ENCODE measurements around the gene ZNF341. TPM values are rescaled to one million over a fixed set of nuclear protein-coding genes. Genes with fewer than 3 reads are reported as not detected.
"Not testable (repeated sequence)": the region's sequence is repeated elsewhere in the genome, so short reads cannot be mapped to it uniquely, and the experiment has no call there.

The ZNF341 gene
- total and polyA plus RNA-seq, 4 donors: 0.50 to 4.1 (median 2.6) TPM

DNA sequence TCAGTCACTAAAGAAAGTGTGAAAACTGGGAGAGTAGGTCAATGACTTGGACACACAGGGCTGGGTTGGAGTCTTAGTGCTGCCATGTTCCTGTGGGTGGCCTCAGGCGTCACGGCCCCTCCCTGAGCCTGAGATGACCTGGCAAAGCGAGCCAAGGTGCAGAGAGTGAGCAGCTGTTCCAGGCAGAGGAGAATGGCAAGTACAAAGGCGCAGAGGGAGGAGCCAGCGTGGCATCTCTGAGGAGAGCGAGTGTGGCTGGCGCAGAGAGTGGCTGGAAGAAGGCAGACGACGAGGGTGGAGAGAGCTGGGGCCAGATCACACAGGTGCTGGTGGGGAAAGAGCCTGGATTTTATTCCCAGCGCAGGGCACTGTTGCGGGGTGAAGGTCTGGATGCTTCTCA is 58.8 kb downstream of the ZNF341 start:
- Histone ChIP-seq H3K36me3 (ENCODE audit: control insufficient read depth in 1 of 2, insufficient read depth in 2 of 2, low read length in 1 of 2) (no peaks in the 10 kb centered on the region), H3K9me3 (ENCODE audit: control insufficient read depth, low read length) (no peaks in the 10 kb centered on the region), H3K4me1 (ENCODE audit: control insufficient read depth in 1 of 2, insufficient read depth in 2 of 2, low read length in 2 of 2) (no peaks in the 10 kb centered on the region), H3K27me3 (ENCODE audit: control insufficient read depth in 1 of 2, insufficient read depth in 2 of 2, low read length in 1 of 2) (no peaks in the 10 kb centered on the region), H3K4me3 (ENCODE audit: low read length in 2 of 2) (no peak overlapping the region), H3K27ac (ENCODE audit: low read depth in 1 of 2, low read length in 2 of 2) (no peak overlapping the region)
- 91 to 97% methylated on average over 11 of the region's 11 CpGs for WGBS, 2 donors
- intact Hi-C loops (cut with DNase I): no loop called here
- ATAC-seq (ENCODE audit: low FRiP score): no peak
- no peak for DNase-seq

DNA sequence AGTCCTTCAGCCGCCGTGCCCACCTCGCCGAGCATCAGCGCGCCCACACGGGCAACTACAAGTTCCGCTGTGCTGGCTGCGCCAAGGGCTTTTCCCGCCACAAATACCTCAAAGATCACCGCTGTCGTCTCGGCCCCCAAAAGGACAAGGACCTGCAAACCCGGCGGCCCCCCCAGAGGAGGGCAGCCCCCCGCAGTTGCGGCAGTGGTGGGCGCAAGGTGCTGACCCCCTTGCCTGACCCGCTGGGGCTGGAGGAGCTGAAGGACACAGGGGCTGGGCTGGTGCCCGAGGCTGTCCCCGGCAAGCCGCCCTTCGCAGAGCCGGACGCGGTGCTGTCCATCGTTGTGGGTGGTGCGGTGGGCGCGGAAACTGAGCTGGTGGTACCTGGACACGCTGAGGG is 59.2 kb downstream of the ZNF341 start:
- DNase-seq (no peak), ATAC-seq (ENCODE audit: low FRiP score) (no peak)
- H3K9me3 ChIP-seq (ENCODE audit: control insufficient read depth, low read length): no peaks in the 10 kb centered on the region
- intact Hi-C loops (cut with DNase I): no loop called here
- H3K4me3 ChIP-seq (ENCODE audit: low read length in 2 of 2): no peak overlapping the region
- no peaks in the 10 kb centered on the region for H3K27me3 ChIP-seq (ENCODE audit: control insufficient read depth in 1 of 2, insufficient read depth in 2 of 2, low read length in 1 of 2)
- H3K36me3 ChIP-seq (ENCODE audit: control insufficient read depth in 1 of 2, insufficient read depth in 2 of 2, low read length in 1 of 2): no peaks in the 10 kb centered on the region
- no peak overlapping the region for H3K27ac ChIP-seq (ENCODE audit: low read depth in 1 of 2, low read length in 2 of 2)
- 96% methylated on average over 31 of the region's 31 CpGs for WGBS, 2 donors
- H3K4me1 ChIP-seq (ENCODE audit: control insufficient read depth in 1 of 2, insufficient read depth in 2 of 2, low read length in 2 of 2): no peaks in the 10 kb centered on the region

DNA sequence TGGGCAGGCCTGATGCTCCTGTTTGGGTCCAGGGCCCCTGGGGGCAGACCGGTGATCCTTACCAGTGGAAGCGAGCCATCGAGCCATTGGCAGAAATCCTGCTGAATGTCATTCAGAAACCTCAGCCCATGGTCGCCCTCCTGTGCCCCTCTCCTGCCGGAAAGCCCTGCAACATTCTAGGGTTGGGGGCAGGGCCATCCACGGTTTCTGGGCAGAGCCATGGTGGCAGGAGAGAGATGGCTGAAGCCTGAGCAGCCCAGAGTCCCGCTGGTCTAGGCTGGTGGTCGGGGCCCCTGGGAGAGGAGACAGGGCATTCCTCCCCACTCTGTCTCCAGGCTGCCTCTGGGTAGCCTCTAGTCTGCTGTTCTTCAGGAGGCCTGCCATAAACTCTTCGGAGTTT is 59.7 kb downstream of the ZNF341 start:
- Histone ChIP-seq H3K36me3 (ENCODE audit: control insufficient read depth in 1 of 2, insufficient read depth in 2 of 2, low read length in 1 of 2) (no peaks in the 10 kb centered on the region), H3K9me3 (ENCODE audit: control insufficient read depth, low read length) (no peaks in the 10 kb centered on the region), H3K27ac (ENCODE audit: low read depth in 1 of 2, low read length in 2 of 2) (no peak overlapping the region), H3K27me3 (ENCODE audit: control insufficient read depth in 1 of 2, insufficient read depth in 2 of 2, low read length in 1 of 2) (no peaks in the 10 kb centered on the region), H3K4me3 (ENCODE audit: low read length in 2 of 2) (no peak overlapping the region), H3K4me1 (ENCODE audit: control insufficient read depth in 1 of 2, insufficient read depth in 2 of 2, low read length in 2 of 2) (no peaks in the 10 kb centered on the region)
- DNase-seq (no peak), ATAC-seq (ENCODE audit: low FRiP score) (no peak)
- WGBS, 2 donors: 75 to 82% methylated on average over 9 of the region's 9 CpGs
- intact Hi-C loops (cut with DNase I): no loop called here

DNA sequence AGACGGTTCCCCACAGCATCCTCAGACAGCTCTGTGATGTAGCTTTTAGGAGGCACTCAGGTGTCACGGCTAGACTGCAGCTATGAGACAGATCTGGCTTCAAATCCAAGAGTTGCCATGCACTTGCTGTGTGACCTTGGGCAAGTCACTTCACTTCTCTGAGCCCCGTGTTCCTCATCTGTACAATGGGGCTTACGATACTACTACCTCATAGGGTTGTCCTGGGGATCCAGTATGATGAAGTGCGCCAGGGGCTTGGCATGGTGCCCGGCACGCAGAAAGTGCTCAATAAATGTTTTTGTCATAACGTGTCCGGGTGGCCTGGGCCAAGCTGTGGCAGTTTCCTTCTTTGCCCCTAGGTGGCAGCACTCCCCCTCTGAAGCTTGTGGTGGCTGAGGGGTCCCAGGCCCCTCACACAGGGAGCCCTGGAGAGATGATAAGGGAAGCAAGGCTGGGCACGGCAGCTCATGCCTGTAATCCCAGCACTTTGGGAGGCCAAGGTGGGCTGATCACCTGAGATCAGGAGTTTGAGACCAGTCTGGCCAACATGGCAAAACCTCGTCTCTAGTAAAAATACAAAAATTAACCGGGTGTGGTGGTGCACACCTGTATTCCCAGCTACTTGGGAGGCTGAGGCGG is 60.3 kb downstream of the ZNF341 start:
- Histone ChIP-seq H3K4me3 (ENCODE audit: low read length in 2 of 2) (no peak overlapping the region), H3K9me3 (ENCODE audit: control insufficient read depth, low read length) (no peaks in the 10 kb centered on the region), H3K4me1 (ENCODE audit: control insufficient read depth in 1 of 2, insufficient read depth in 2 of 2, low read length in 2 of 2) (no peaks in the 10 kb centered on the region), H3K36me3 (ENCODE audit: control insufficient read depth in 1 of 2, insufficient read depth in 2 of 2, low read length in 1 of 2) (no peaks in the 10 kb centered on the region), H3K27me3 (ENCODE audit: control insufficient read depth in 1 of 2, insufficient read depth in 2 of 2, low read length in 1 of 2) (no peaks in the 10 kb centered on the region), H3K27ac (ENCODE audit: low read depth in 1 of 2, low read length in 2 of 2) (no peak overlapping the region)
- 69 to 71% methylated on average over 13 of the region's 13 CpGs for WGBS, 2 donors
- ATAC-seq (ENCODE audit: low FRiP score): no peak
- peak in 1 of 2 donors; percentile 84 for DNase-seq
- intact Hi-C loops (cut with DNase I): no loop called here

DNA sequence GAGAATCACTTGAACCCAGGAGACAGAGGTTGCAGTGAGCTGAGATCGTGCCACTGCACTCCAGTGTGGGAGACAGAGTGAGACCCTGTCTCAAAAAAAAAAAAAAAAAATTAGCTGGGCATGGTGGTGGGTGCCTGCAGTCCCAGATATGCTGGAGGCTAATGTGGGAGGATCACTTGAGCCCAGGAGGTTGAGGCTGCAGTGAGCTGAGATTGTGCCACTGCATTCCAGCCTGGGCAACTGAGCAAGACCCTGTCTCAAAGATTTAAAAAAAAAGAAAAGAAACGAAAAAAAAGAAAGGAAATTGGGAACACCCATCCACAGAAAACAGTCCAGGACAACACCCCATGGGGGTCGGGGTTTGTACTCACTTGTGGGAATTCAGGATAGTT is 60.8 kb downstream of the ZNF341 start:
- intact Hi-C loops (cut with DNase I); H3K27me3 ChIP-seq (ENCODE audit: control insufficient read depth in 1 of 2, insufficient read depth in 2 of 2, low read length in 1 of 2); H3K4me3 ChIP-seq (ENCODE audit: low read length in 2 of 2); H3K36me3 ChIP-seq (ENCODE audit: control insufficient read depth in 1 of 2, insufficient read depth in 2 of 2, low read length in 1 of 2); H3K27ac ChIP-seq (ENCODE audit: low read depth in 1 of 2, low read length in 2 of 2); DNase-seq; H3K4me1 ChIP-seq (ENCODE audit: control insufficient read depth in 1 of 2, insufficient read depth in 2 of 2, low read length in 2 of 2); ATAC-seq (ENCODE audit: low FRiP score); H3K9me3 ChIP-seq (ENCODE audit: control insufficient read depth, low read length): not testable (repeated sequence)
- WGBS, 2 donors: 63 to 72% methylated on average over 3 of the region's 3 CpGs

DNA sequence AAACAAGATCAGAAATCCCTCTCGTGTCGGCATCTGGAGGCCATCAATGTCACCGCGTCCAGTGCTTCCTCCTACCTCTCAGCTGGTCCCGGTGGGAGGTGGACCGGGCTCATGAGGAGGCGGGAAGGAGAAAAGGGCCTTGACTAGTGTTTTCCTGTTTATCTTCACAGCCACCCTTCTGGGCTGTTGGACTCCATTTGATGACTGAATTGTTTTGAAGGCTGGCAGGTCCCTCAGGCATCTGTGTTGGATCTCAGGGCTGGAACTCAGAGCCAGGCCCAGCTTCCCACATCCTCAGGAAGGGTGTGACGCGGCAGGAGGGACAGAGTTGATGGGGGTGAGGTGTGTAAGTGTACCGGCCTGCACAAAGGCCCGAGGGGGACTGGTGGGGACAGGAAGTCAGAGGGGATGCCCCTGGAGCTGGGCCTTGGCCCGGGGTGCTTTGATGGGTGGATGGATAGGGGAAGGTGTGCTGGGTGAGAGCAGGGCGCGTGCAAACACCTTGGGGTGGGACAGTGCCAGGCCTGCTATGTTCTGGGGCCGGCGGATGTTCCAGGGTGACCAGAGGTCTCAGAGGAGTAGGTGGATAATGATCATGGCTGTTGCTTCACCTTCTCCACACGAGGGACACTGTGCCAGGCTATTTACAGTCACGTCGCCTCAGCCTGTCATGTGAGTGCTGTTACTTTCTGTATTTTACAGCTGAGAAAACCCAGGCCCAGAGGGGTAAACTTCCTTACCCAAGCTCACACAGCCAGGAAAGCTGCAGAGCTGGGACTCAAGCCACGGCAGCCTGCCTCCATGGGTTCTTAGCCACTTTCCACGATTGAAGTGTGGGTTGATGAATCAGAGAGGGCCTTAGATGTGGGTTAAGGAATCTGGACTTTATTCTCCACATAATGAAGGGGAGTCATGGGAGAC is 61.5 kb downstream of the ZNF341 start:
- H3K27ac ChIP-seq (ENCODE audit: low read depth in 1 of 2, low read length in 2 of 2): no peak overlapping the region

DNA sequence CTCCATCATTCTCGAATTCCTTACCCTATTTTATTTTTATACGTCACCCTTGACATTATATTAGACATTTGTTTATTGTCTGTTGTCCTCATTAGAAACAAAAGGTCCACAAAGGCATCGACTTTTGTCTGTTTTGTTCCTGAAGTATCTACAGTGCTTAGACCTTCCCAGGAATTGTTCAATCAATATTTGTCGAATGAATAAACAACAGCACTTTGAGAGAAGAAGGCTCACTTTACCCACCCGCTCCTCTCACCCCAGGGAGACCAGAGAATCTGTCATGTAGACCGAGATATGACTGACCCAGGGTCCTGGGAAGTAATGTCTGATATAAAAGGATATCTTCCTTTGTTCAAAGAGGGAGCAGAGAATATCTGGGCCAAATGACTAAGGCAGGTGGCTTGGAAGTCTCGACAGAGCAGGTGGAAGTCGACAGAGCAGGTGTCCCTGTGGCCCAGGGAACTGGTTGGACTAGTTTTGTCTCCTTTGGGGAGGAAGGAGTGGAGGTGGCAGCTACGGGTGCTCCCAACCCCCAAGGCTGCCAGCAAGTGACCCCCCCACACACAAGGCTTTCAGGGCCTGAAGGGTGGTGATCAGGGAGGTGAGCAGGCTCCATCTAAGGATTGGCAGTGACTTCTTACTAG is 64.6 kb downstream of the ZNF341 start:
- DNase-seq: no peak
- Histone ChIP-seq H3K4me1 (ENCODE audit: control insufficient read depth in 1 of 2, insufficient read depth in 2 of 2, low read length in 2 of 2) (no peaks in the 10 kb centered on the region), H3K9me3 (ENCODE audit: control insufficient read depth, low read length) (no peaks in the 10 kb centered on the region), H3K27me3 (ENCODE audit: control insufficient read depth in 1 of 2, insufficient read depth in 2 of 2, low read length in 1 of 2) (no peaks in the 10 kb centered on the region), H3K27ac (ENCODE audit: low read depth in 1 of 2, low read length in 2 of 2) (no peak overlapping the region), H3K36me3 (ENCODE audit: control insufficient read depth in 1 of 2, insufficient read depth in 2 of 2, low read length in 1 of 2) (no peaks in the 10 kb centered on the region), H3K4me3 (ENCODE audit: low read length in 2 of 2) (no peak overlapping the region)
- intact Hi-C loops (cut with DNase I): no loop called here
- 71 to 76% methylated on average over 9 of the region's 9 CpGs for WGBS, 2 donors
- ATAC-seq (ENCODE audit: low FRiP score): no peak

More for the DNA sequence above, 61.5 kb downstream of the ZNF341 start:
- DNase-seq (no peak), ATAC-seq (ENCODE audit: low FRiP score) (peak; percentile 42)
- H3K4me3 ChIP-seq (ENCODE audit: low read length in 2 of 2): no peak overlapping the region
- H3K27me3 ChIP-seq (ENCODE audit: control insufficient read depth in 1 of 2, insufficient read depth in 2 of 2, low read length in 1 of 2): no peaks in the 10 kb centered on the region
- no peaks in the 10 kb centered on the region for H3K4me1 ChIP-seq (ENCODE audit: control insufficient read depth in 1 of 2, insufficient read depth in 2 of 2, low read length in 2 of 2)
- H3K9me3 ChIP-seq (ENCODE audit: control insufficient read depth, low read length): no peaks in the 10 kb centered on the region
- H3K36me3 ChIP-seq (ENCODE audit: control insufficient read depth in 1 of 2, insufficient read depth in 2 of 2, low read length in 1 of 2): no peaks in the 10 kb centered on the region
- WGBS, 2 donors: 67 to 72% methylated on average over 21 of the region's 21 CpGs
- intact Hi-C loops (cut with DNase I): no loop called here

DNA sequence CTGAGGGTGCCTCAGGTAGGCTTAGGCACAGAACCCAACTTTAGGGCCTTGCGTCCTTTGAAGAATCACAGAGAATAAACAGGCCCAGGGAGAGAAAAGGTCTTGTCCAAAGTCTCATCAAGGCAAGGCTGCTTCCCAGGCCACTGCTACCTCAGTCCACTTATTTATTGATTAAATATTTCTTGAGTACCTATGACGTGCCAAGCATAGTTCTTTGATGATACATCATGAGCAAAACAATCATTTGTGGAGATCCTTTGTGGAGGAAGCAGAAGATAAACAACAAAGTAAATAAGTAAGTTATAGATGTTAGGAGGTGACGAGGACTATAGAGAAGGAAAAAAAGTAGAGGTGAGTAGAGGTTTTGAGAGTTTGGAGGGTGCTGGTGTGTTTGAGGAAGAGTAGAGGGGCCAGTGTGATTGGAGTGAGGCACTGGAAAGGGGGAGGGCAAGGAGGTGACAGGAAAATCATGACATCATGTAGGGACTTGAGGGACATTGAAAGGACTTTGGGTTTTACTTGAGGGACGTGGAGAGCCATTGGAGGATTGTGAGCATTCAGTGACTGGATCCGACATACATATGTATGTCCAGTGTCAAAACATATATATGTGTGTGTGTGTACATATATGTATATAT is 65.2 kb downstream of the ZNF341 start:
- Histone ChIP-seq H3K27me3 (ENCODE audit: control insufficient read depth in 1 of 2, insufficient read depth in 2 of 2, low read length in 1 of 2) (no peaks in the 10 kb centered on the region), H3K4me1 (ENCODE audit: control insufficient read depth in 1 of 2, insufficient read depth in 2 of 2, low read length in 2 of 2) (no peaks in the 10 kb centered on the region), H3K27ac (ENCODE audit: low read depth in 1 of 2, low read length in 2 of 2) (no peak overlapping the region), H3K36me3 (ENCODE audit: control insufficient read depth in 1 of 2, insufficient read depth in 2 of 2, low read length in 1 of 2) (no peaks in the 10 kb centered on the region), H3K4me3 (ENCODE audit: low read length in 2 of 2) (no peak overlapping the region), H3K9me3 (ENCODE audit: control insufficient read depth, low read length) (no peaks in the 10 kb centered on the region)
- intact Hi-C loops (cut with DNase I): no loop called here
- ATAC-seq (ENCODE audit: low FRiP score) (no peak), DNase-seq (no peak)
- 93 to 97% methylated on average over 5 of the region's 5 CpGs for WGBS, 2 donors

All from aorta (tissue), 5 donors.